ENCODE measurements around the gene SH3GL2.

- no peak for TF ChIP-seq CTCF (IDR thresholded peaks at IDR 0.05; ENCODE audit: low read depth, low read length, missing input control)
- no peak for TF ChIP-seq REST (IDR thresholded peaks at IDR 0.05)
- TF ChIP-seq ATF3 (IDR thresholded peaks at IDR 0.05): no peak
- no peak for TF ChIP-seq YY1 (IDR thresholded peaks at IDR 0.05)
- TF ChIP-seq NR2F2 (IDR thresholded peaks at IDR 0.05): no peak
- no peak for TF ChIP-seq MAX (IDR thresholded peaks at IDR 0.05)
- TF ChIP-seq RAD21 (IDR thresholded peaks at IDR 0.05): no peak
- no peak for TF ChIP-seq JUND (IDR thresholded peaks at IDR 0.05)
- TF ChIP-seq FOXA1 (IDR thresholded peaks at IDR 0.05): no peak
- no peak for TF ChIP-seq GABPA (IDR thresholded peaks at IDR 0.05 in 1 of 2, conservative IDR thresholded peaks at IDR 0.05 in 1 of 2)
- no peak for TF ChIP-seq EGR1 (IDR thresholded peaks at IDR 0.05; ENCODE audit: low read depth in 2 of 2)
- TF ChIP-seq TAF1 (conservative IDR thresholded peaks at IDR 0.05): no peak
- no peak for TF ChIP-seq SP1 (IDR thresholded peaks at IDR 0.05)
- no peak for TF ChIP-seq HNF4A (conservative IDR thresholded peaks at IDR 0.05)
Observed at GRCh38 chr9:17725399-17726010, 146.6 kb downstream of the SH3GL2 start.

All from liver (tissue), 3 donors.